SHP77 (cell line): ENCODE results near the gene TNFRSF12A.
"Not testable (repeated sequence)": the region's sequence is repeated elsewhere in the genome, so short reads cannot be mapped to it uniquely, and the experiment has no call there.

Source experiments
- DNase-seq, 2 experiments: peaks; one replicate each; lab custom pipeline; 2025; lab: John Stamatoyannopoulos, UW

The TNFRSF12A gene

GRCh38 chr16:3049921-3050481 lies 29.8 kb downstream of the TNFRSF12A start:
- no peak for DNase-seq

- no peak for DNase-seq
These were observed 30.3 kb downstream of the TNFRSF12A start for GRCh38 chr16:3050487-3050886.

GRCh38 chr16:3051009-3051408 lies 30.8 kb downstream of the TNFRSF12A start:
- no peak for DNase-seq

GRCh38 chr16:3051494-3051893 lies 31.3 kb downstream of the TNFRSF12A start:
- DNase-seq = no peak

GRCh38 chr16:3052571-3053329 lies 32.6 kb downstream of the TNFRSF12A start:
- not testable (repeated sequence) for DNase-seq

- not testable (repeated sequence) for DNase-seq
These were observed 33.2 kb downstream of the TNFRSF12A start for GRCh38 chr16:3053330-3053710.

- no peak for DNase-seq
These were observed 35.0 kb downstream of the TNFRSF12A start for GRCh38 chr16:3054965-3055733.

- not testable (repeated sequence) for DNase-seq
These were observed 35.6 kb downstream of the TNFRSF12A start for GRCh38 chr16:3055734-3056115.

- DNase-seq = no peak
These were observed 36.4 kb downstream of the TNFRSF12A start for GRCh38 chr16:3056336-3057180.

- DNase-seq = no peak
These were observed 37.3 kb downstream of the TNFRSF12A start for GRCh38 chr16:3057181-3058138.

GRCh38 chr16:3058139-3059030 lies 38.2 kb downstream of the TNFRSF12A start:
- peak in 1 of 2 experiments; percentile 33 for DNase-seq

GRCh38 chr16:3059041-3059722 lies 39.0 kb downstream of the TNFRSF12A start:
- peak; percentile 44 to 73 for DNase-seq

GRCh38 chr16:3059723-3060242 lies 39.6 kb downstream of the TNFRSF12A start:
- no peak for DNase-seq

- no peak for DNase-seq
These were observed 40.4 kb downstream of the TNFRSF12A start for GRCh38 chr16:3060339-3061127.

- no peak for DNase-seq
These were observed 42.4 kb downstream of the TNFRSF12A start for GRCh38 chr16:3062553-3062952.

- no peak for DNase-seq
These were observed 43.6 kb downstream of the TNFRSF12A start for GRCh38 chr16:3063625-3064386.

- DNase-seq = no peak
These were observed 45.0 kb downstream of the TNFRSF12A start, which contains the start of gene IL32 for GRCh38 chr16:3065069-3065741. Gene IL32 (plus strand): TSS chr16:3065640. CDS start chr16:3065812, 172 bp downstream.
